HepG2 (cell line): ENCODE measurements around the gene SHLD3. TPM values are rescaled to one million over a fixed set of nuclear protein-coding genes. Genes with fewer than 3 reads are reported as not detected.
A peak's percentile ranks its signal among the peaks of the same experiment; 100 is the strongest.

Source experiments
- ATRX ChIP-seq: sonication (generic); formaldehyde crosslinking; IDR thresholded peaks from 2 replicates; pipeline ENCODE4 v1.4.0; 2020; ENCODE audit warnings: missing genetic modification reagents, borderline replicate concordance
- CHD2 ChIP-seq: IDR thresholded peaks from 2 replicates; pipeline ENCODE4 v1.6.1; 2011; ENCODE audit warnings: low read depth, low read length, improper control_type of control experiment
- ELK4 ChIP-seq: sonication (generic); formaldehyde crosslinking; IDR thresholded peaks from 2 replicates; pipeline ENCODE4 v1.9.0; 2021; ENCODE audit warnings: missing genetic modification reagents, borderline replicate concordance
- ERF ChIP-seq: IDR thresholded peaks from 2 replicates; pipeline ENCODE4 v1.6.1; 2018; ENCODE audit warnings: missing biosample characterization, missing genetic modification reagents
- MIER3 ChIP-seq: IDR thresholded peaks from 2 replicates; pipeline ENCODE4 v1.6.1; 2016; ENCODE audit warnings: missing compliant biosample characterization, borderline replicate concordance
- NR1H2 ChIP-seq: sonication (generic); formaldehyde crosslinking; IDR thresholded peaks from 2 replicates; pipeline ENCODE4 v1.8.1; 2022; ENCODE audit warnings: low read depth, missing genetic modification reagents, borderline replicate concordance
- NRL ChIP-seq: sonication (generic); formaldehyde crosslinking; IDR thresholded peaks from 2 replicates; pipeline ENCODE4 v1.5.0; 2020; ENCODE audit warnings: missing genetic modification reagents, mild to moderate bottlenecking, moderate library complexity, borderline replicate concordance
- RXRA ChIP-seq: sonication (generic); formaldehyde crosslinking; IDR thresholded peaks from 2 replicates; pipeline ENCODE4 v1.5.1; 2020; ENCODE audit warnings: missing genetic modification reagents
- SALL1 ChIP-seq: sonication (generic); formaldehyde crosslinking; IDR thresholded peaks from 2 replicates; pipeline ENCODE4 v1.8.0; 2022; ENCODE audit warnings: mild to moderate bottlenecking, missing genetic modification reagents
- SMAD1 ChIP-seq: sonication (generic); formaldehyde crosslinking; IDR thresholded peaks from 2 replicates; pipeline ENCODE4 v1.4.0; 2020; ENCODE audit warnings: missing genetic modification reagents, low read depth, mild to moderate bottlenecking, borderline replicate concordance
- ZBTB26 ChIP-seq: IDR thresholded peaks from 2 replicates; pipeline ENCODE4 v1.6.1; 2016; ENCODE audit warnings: missing compliant biosample characterization, missing genetic modification reagents, borderline replicate concordance
- ZNF34 ChIP-seq: sonication (generic); formaldehyde crosslinking; IDR thresholded peaks from 2 replicates; pipeline ENCODE4 v1.4.0; 2020; ENCODE audit warnings: mild to moderate bottlenecking, missing genetic modification reagents, borderline replicate concordance
- ZNF451 ChIP-seq: sonication (generic); formaldehyde crosslinking; IDR thresholded peaks from 2 replicates; pipeline ENCODE4 v1.5.0; 2020; ENCODE audit warnings: mild to moderate bottlenecking, missing genetic modification reagents
- ZNF572 ChIP-seq: sonication (generic); formaldehyde crosslinking; IDR thresholded peaks from 2 replicates; pipeline ENCODE4 v1.5.1; 2020; ENCODE audit warnings: mild to moderate bottlenecking, missing genetic modification reagents
- ZNF772 ChIP-seq: sonication (generic); formaldehyde crosslinking; IDR thresholded peaks from 2 replicates; pipeline ENCODE4 v1.5.0; 2020; ENCODE audit warnings: mild to moderate bottlenecking, missing genetic modification reagents
- ZNF776 ChIP-seq: sonication (generic); formaldehyde crosslinking; IDR thresholded peaks from 2 replicates; pipeline ENCODE4 v1.4.0; 2020; ENCODE audit warnings: mild to moderate bottlenecking, missing genetic modification reagents
- polyA plus RNA-seq, 8 experiments: library from polyadenylated mRNA; depleted of rRNA in 3 of 8; stranded (reverse) in 7 of 8; unstranded in 1 of 8; fragments of >200 nt; fragmentation: Illumina TruSeq in 4 of 8; extraction: Trizol in 4 of 8; gene quantifications; 2 replicates each; pipeline versions ENCODE4 v1.2.1 to v1.2.3, GENCODE V29; 2011 to 2016; ENCODE audit warnings: low read depth in 4 of 8, missing spikeins in 1 of 8, mixed read lengths in 1 of 8; ENCODE audit not compliant: insufficient read depth in 1 of 8
- total RNA-seq, 5 experiments: library from RNA; depleted of rRNA; stranded (reverse); fragments of >200 nt; fragmentation: Illumina TruSeq; extraction: Trizol; gene quantifications; 2 replicates each; pipeline ENCODE4 v1.2.3, GENCODE V29; 2016; ENCODE audit warnings: low read depth in 1 of 5
- TF ChIP-seq, protein P1 (sequence below): sonication (generic); formaldehyde crosslinking; conservative IDR thresholded peaks from 2 replicates; pipeline ENCODE4 v1.4.0; 2020; ENCODE audit warnings: missing genetic modification reagents
- TF ChIP-seq, protein P2 (sequence below): sonication (generic); formaldehyde crosslinking; IDR thresholded peaks from 2 replicates; pipeline ENCODE4 v1.5.0; 2020; ENCODE audit warnings: mild to moderate bottlenecking, missing genetic modification reagents
- TF ChIP-seq, protein P3 (sequence below): sonication (generic); formaldehyde crosslinking; IDR thresholded peaks from 2 replicates; pipeline ENCODE4 v1.4.0; 2020; ENCODE audit warnings: missing genetic modification reagents, borderline replicate concordance

SHLD3 gene
- total and polyA plus RNA-seq, 2 of the 13 experiments (the other 11 are each of a cell fraction or from before 2014, with no cell fraction given): 3.6 to 6.8 TPM

DNA sequence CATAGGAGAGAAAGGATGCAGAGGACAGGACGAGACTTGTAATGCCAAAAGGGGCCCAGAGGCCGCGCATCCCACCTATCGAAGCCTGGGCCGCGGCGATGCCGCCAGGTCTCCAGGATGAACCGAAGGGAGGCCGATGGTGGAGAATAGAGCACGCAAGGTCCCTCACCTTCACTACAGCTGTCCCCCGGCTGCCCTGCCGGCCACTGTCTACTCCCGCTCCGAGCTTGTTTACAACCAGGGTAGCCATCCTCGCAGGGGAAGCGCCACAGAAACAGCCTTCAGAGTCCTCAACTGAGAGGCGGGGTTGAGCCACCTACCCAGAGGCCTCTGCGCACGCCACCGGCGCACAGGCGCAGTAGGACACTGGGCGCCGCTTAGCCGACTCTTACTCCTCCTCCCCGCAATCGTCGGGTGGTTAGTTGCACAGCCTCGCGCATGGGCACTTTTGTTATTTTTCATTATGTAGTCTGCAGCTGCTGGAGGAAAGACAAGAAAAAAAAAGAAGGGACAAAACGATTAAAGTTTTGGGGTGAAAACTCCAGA is 729 bp upstream of the SHLD3 start, which contains the start of gene TRIM23 (continued):
- TF ChIP-seq ZBTB26 (CRISPR knock-in tag) (no peak), ZNF34 (CRISPR knock-in tag) (no peak; the same call in 1 of the 2 replicates), SMAD1 (CRISPR knock-in tag) (no peak), RXRA (CRISPR knock-in tag) (peak; percentile 61), NR1H2 (CRISPR knock-in tag) (no peak), ATRX (CRISPR knock-in tag) (no peak), ZNF776 (CRISPR knock-in tag) (no peak), ZNF772 (CRISPR knock-in tag) (0 out of 2 replicates have a peak, but pooled peaks have one; percentile 26), MIER3 (CRISPR knock-in tag) (no peak), ZNF451 (no peak; the same call in 1 of the 2 replicates), NRL (CRISPR knock-in tag) (peak; percentile 66; the same call in 1 of the 2 replicates), ERF (no peak), SALL1 (CRISPR knock-in tag) (peak; percentile 61), ZNF572 (CRISPR knock-in tag) (no peak), ELK4 (CRISPR knock-in tag) (no peak), CHD2 (no peak)
- TF ChIP-seq, protein P1, sequence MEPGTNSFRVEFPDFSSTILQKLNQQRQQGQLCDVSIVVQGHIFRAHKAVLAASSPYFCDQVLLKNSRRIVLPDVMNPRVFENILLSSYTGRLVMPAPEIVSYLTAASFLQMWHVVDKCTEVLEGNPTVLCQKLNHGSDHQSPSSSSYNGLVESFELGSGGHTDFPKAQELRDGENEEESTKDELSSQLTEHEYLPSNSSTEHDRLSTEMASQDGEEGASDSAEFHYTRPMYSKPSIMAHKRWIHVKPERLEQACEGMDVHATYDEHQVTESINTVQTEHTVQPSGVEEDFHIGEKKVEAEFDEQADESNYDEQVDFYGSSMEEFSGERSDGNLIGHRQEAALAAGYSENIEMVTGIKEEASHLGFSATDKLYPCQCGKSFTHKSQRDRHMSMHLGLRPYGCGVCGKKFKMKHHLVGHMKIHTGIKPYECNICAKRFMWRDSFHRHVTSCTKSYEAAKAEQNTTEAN (CRISPR knock-in tag): no peak
- TF ChIP-seq, protein P2, sequence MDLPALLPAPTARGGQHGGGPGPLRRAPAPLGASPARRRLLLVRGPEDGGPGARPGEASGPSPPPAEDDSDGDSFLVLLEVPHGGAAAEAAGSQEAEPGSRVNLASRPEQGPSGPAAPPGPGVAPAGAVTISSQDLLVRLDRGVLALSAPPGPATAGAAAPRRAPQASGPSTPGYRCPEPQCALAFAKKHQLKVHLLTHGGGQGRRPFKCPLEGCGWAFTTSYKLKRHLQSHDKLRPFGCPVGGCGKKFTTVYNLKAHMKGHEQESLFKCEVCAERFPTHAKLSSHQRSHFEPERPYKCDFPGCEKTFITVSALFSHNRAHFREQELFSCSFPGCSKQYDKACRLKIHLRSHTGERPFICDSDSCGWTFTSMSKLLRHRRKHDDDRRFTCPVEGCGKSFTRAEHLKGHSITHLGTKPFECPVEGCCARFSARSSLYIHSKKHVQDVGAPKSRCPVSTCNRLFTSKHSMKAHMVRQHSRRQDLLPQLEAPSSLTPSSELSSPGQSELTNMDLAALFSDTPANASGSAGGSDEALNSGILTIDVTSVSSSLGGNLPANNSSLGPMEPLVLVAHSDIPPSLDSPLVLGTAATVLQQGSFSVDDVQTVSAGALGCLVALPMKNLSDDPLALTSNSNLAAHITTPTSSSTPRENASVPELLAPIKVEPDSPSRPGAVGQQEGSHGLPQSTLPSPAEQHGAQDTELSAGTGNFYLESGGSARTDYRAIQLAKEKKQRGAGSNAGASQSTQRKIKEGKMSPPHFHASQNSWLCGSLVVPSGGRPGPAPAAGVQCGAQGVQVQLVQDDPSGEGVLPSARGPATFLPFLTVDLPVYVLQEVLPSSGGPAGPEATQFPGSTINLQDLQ (CRISPR knock-in tag): no peak
- TF ChIP-seq, protein P3, sequence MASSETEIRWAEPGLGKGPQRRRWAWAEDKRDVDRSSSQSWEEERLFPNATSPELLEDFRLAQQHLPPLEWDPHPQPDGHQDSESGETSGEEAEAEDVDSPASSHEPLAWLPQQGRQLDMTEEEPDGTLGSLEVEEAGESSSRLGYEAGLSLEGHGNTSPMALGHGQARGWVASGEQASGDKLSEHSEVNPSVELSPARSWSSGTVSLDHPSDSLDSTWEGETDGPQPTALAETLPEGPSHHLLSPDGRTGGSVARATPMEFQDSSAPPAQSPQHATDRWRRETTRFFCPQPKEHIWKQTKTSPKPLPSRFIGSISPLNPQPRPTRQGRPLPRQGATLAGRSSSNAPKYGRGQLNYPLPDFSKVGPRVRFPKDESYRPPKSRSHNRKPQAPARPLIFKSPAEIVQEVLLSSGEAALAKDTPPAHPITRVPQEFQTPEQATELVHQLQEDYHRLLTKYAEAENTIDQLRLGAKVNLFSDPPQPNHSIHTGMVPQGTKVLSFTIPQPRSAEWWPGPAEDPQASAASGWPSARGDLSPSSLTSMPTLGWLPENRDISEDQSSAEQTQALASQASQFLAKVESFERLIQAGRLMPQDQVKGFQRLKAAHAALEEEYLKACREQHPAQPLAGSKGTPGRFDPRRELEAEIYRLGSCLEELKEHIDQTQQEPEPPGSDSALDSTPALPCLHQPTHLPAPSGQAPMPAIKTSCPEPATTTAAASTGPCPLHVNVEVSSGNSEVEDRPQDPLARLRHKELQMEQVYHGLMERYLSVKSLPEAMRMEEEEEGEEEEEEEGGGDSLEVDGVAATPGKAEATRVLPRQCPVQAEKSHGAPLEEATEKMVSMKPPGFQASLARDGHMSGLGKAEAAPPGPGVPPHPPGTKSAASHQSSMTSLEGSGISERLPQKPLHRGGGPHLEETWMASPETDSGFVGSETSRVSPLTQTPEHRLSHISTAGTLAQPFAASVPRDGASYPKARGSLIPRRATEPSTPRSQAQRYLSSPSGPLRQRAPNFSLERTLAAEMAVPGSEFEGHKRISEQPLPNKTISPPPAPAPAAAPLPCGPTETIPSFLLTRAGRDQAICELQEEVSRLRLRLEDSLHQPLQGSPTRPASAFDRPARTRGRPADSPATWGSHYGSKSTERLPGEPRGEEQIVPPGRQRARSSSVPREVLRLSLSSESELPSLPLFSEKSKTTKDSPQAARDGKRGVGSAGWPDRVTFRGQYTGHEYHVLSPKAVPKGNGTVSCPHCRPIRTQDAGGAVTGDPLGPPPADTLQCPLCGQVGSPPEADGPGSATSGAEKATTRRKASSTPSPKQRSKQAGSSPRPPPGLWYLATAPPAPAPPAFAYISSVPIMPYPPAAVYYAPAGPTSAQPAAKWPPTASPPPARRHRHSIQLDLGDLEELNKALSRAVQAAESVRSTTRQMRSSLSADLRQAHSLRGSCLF (CRISPR knock-in tag): no peak
